Gastrocnemius medialis (tissue), 4 donors: Measurements from ENCODE around the gene SSPN. TPM values are rescaled to one million over a fixed set of nuclear protein-coding genes. Genes with fewer than 3 reads are reported as not detected.

ENCODE experiments used
- ATAC-seq, 2 donors: fragments of 150-250 bp; one replicate each; pipeline ENCODE4 v1.9.1; 2016
- DNase-seq, 2 donors: peaks; one replicate each; pipeline ENCODE4 v3.0.0-alpha.2; 2019
- H3K27ac ChIP-seq, 4 donors: fragments of 200-600 bp; sonication (generic); 1 replicate in 1 of 4; 2 replicates in 3 of 4; pipeline ENCODE4 v1.5.1; 2016 to 2018; ENCODE audit warnings: mild to moderate bottlenecking in 2 of 4, moderate library complexity in 1 of 4
- H3K27me3 ChIP-seq, 3 donors: fragments of 200-600 bp; sonication (generic) in 2 of 3; 1 replicate in 1 of 3; 2 replicates in 2 of 3; pipeline versions ENCODE4 v1.5.1 to v1.6.0; 2016 to 2019; ENCODE audit warnings: mild to moderate bottlenecking in 1 of 3, moderate library complexity in 1 of 3
- H3K36me3 ChIP-seq, 2 donors: fragments of 200-600 bp; sonication (generic) in 1 of 2; one replicate each; pipeline ENCODE4 v1.5.1; 2017 to 2018
- H3K4me1 ChIP-seq, 2 donors: fragments of 200-600 bp; sonication (generic) in 1 of 2; one replicate each; pipeline ENCODE4 v1.5.1; 2016 to 2017; ENCODE audit warnings: mild to moderate bottlenecking in 2 of 2
- H3K4me3 ChIP-seq, 4 donors: fragments of 200-600 bp; sonication (generic) in 3 of 4; 1 replicate in 1 of 4; 2 replicates in 3 of 4; pipeline ENCODE4 v1.5.1; 2016 to 2019; ENCODE audit warnings: mild to moderate bottlenecking in 2 of 4
- H3K9me3 ChIP-seq, 3 donors: fragments of 200-600 bp; sonication (generic) in 2 of 3; 1 replicate in 1 of 3; 2 replicates in 2 of 3; pipeline ENCODE4 v1.5.1; 2016 to 2019
- CTCF ChIP-seq, 5 experiments: fragments of 450-650 bp in 3 of 5; fragments of 200-600 bp in 2 of 5; sonication (generic) in 2 of 5; IDR thresholded peaks in 4 of 5; conservative IDR thresholded peaks in 1 of 5; 1 replicate in 4 of 5; 2 replicates in 1 of 5; pipeline ENCODE4 v1.5.1; 2016 to 2019; ENCODE audit warnings: antibody characterized with exemption in 5 of 5, mild to moderate bottlenecking in 3 of 5, moderate library complexity in 3 of 5
- POLR2A ChIP-seq, 2 donors: fragments of 450-650 bp; IDR thresholded peaks; one replicate each; pipeline ENCODE4 v1.6.1; 2017; ENCODE audit warnings: antibody characterized with exemption in 2 of 2, mild to moderate bottlenecking in 2 of 2, moderate library complexity in 2 of 2
- in situ Hi-C, 4 donors: fragments of 200-750 bp; cut with MboI; loops; one replicate each; pipeline versions ENCODE4 v1.15.0 to v1.8.0; 2017; ENCODE audit warnings: low sequenced_read_pairs in 4 of 4
- intact Hi-C: fragments of 100-400 bp; cut with DNase I; formaldehyde crosslinking; loops from one replicate; pipeline ENCODE4 v1.15.1; 2023; ENCODE audit warnings: low total_unique reads
- total RNA-seq, 4 donors: library from RNA; depleted of rRNA; stranded (reverse); fragments of >200 nt; gene quantifications; one replicate each; pipeline versions ENCODE4 v1.1.0 to v1.2.3, GENCODE V29; 2016

The SSPN gene
- total RNA-seq, 4 donors from 2014 or later, result 23.0 to 65.7 (median 32.4) TPM

GRCh38 chr12:26271024-26271423 lies 75.7 kb downstream of the SSPN start:
- no peak overlapping the region for H3K4me3 ChIP-seq

GRCh38 chr12:26271889-26272492 lies 76.6 kb downstream of the SSPN start:
- no peak for ATAC-seq
- no peak overlapping the region for H3K27ac ChIP-seq
- in situ Hi-C loops, result no loop called here

More at GRCh38 chr12:26271024-26271423, 75.7 kb downstream of the SSPN start:
- peak overlapping the region in 1 of 4 donors; percentile 27 for H3K27ac ChIP-seq
- intact Hi-C loops (loop anchor here (5.0 kb wide), 1 partner anchor 144 kb away; the partner anchor contains the start of gene BHLHE41), in situ Hi-C loops (no loop called here)
- TF ChIP-seq CTCF (IDR thresholded peaks at IDR 0.05 in 4 of 5, conservative IDR thresholded peaks at IDR 0.05 in 1 of 5), result no peak
- no peaks in the 10 kb centered on the region for H3K27me3 ChIP-seq
- no peak for DNase-seq
- H3K4me1 ChIP-seq, result peaks cover 24 to 26% of the 10 kb centered on the region in 2 donors
- no peak for ATAC-seq
- no peaks in the 10 kb centered on the region for H3K9me3 ChIP-seq
- no peaks in the 10 kb centered on the region for H3K36me3 ChIP-seq

GRCh38 chr12:26272851-26273250 lies 77.5 kb downstream of the SSPN start:
- Histone ChIP-seq H3K36me3 (no peaks in the 10 kb centered on the region), H3K27me3 (no peaks in the 10 kb centered on the region), H3K27ac (no peak overlapping the region), H3K4me3 (no peak overlapping the region), H3K4me1 (peaks cover 24 to 26% of the 10 kb centered on the region in 2 donors), H3K9me3 (no peaks in the 10 kb centered on the region)
- in situ Hi-C loops (no loop called here), intact Hi-C loops (loop anchor here (2.0 to 5.0 kb wide), 2 partner anchors 68 to 146 kb away; partner anchors contain the start of gene BHLHE41)
- DNase-seq (no peak), ATAC-seq (no peak)
- TF ChIP-seq CTCF (IDR thresholded peaks at IDR 0.05 in 4 of 5, conservative IDR thresholded peaks at IDR 0.05 in 1 of 5), result no peak
- TF ChIP-seq POLR2A (IDR thresholded peaks at IDR 0.05), result no peak

More at GRCh38 chr12:26271889-26272492, 76.6 kb downstream of the SSPN start:
- no peak for TF ChIP-seq CTCF (IDR thresholded peaks at IDR 0.05 in 4 of 5, conservative IDR thresholded peaks at IDR 0.05 in 1 of 5)
- no peak for TF ChIP-seq POLR2A (IDR thresholded peaks at IDR 0.05)
- intact Hi-C loops, result loop anchor here (2.0 to 5.0 kb wide), 2 partner anchors 67 to 145 kb away; partner anchors contain the start of gene BHLHE41
- Histone ChIP-seq H3K27me3 (no peaks in the 10 kb centered on the region), H3K4me3 (no peak overlapping the region), H3K36me3 (no peaks in the 10 kb centered on the region), H3K9me3 (no peaks in the 10 kb centered on the region), H3K4me1 (peaks cover 24 to 26% of the 10 kb centered on the region in 2 donors)
- DNase-seq, result peak in 1 of 2 donors; percentile 37

- TF ChIP-seq CTCF (IDR thresholded peaks at IDR 0.05 in 4 of 5, conservative IDR thresholded peaks at IDR 0.05 in 1 of 5), result no peak
- TF ChIP-seq POLR2A (IDR thresholded peaks at IDR 0.05), result no peak
- DNase-seq (peak in 1 of 2 donors; percentile 23), ATAC-seq (no peak)
- H3K4me3 ChIP-seq, result no peak overlapping the region
- H3K36me3 ChIP-seq, result no peaks in the 10 kb centered on the region
- no peaks in the 10 kb centered on the region for H3K27me3 ChIP-seq
- in situ Hi-C loops, result no loop called here
- peak overlapping the region in 2 of 4 donors; percentile 32 to 46 for H3K27ac ChIP-seq
- H3K9me3 ChIP-seq, result no peaks in the 10 kb centered on the region
- intact Hi-C loops, result loop anchor here (2.0 to 5.0 kb wide), 2 partner anchors 69 to 147 kb away; partner anchors contain the start of gene BHLHE41
- H3K4me1 ChIP-seq, result peaks cover 24 to 29% of the 10 kb centered on the region in 2 donors
These were observed 78.4 kb downstream of the SSPN start for GRCh38 chr12:26273811-26274210.
